Esophagus (tissue), 2 donors: ENCODE measurements around the gene FRZB. TPM values are rescaled to one million over a fixed set of nuclear protein-coding genes. Genes with fewer than 3 reads are reported as not detected.

Experiments used
- H3K27ac ChIP-seq, 2 donors: one replicate each; pipeline ENCODE4 v1.5.1; 2013; ENCODE audit warnings: low read depth in 2 of 2, mild to moderate bottlenecking in 2 of 2, inconsistent platforms in 1 of 2, low read length in 1 of 2, moderate library complexity in 1 of 2
- H3K27me3 ChIP-seq, 2 donors: one replicate each; pipeline ENCODE4 v1.6.1; 2013; ENCODE audit warnings: low read length in 2 of 2, control low read depth in 1 of 2, mild to moderate bottlenecking in 1 of 2; ENCODE audit not compliant: insufficient read depth in 2 of 2, control insufficient read depth in 1 of 2
- H3K36me3 ChIP-seq, 2 donors: one replicate each; pipeline ENCODE4 v1.6.1; 2013; ENCODE audit warnings: low read length in 1 of 2; ENCODE audit not compliant: control insufficient read depth in 2 of 2, insufficient read depth in 2 of 2
- H3K4me1 ChIP-seq, 2 donors: one replicate each; pipeline ENCODE4 v1.6.1; 2013; ENCODE audit warnings: low read length in 1 of 2; ENCODE audit not compliant: control insufficient read depth in 2 of 2, insufficient read depth in 2 of 2
- H3K4me3 ChIP-seq, 2 donors: one replicate each; pipeline ENCODE4 v1.5.1; 2013; ENCODE audit warnings: low read length in 2 of 2, mild to moderate bottlenecking in 2 of 2, low read depth in 1 of 2, moderate library complexity in 1 of 2
- H3K9me3 ChIP-seq, 2 donors: one replicate each; pipeline ENCODE4 v1.6.1; 2013; ENCODE audit warnings: mild to moderate bottlenecking in 2 of 2, low read depth in 1 of 2, low read length in 1 of 2, moderate library complexity in 1 of 2; ENCODE audit not compliant: control insufficient read depth in 2 of 2, insufficient read depth in 1 of 2
- WGBS, 2 donors: extraction: QIAGEN DNeasy Blood & Tissue Kit; methylation state at CpG; one replicate each; pipeline ENCODE4 v1.1.7; 2013; 5-methylcytosine and 5-hydroxymethylcytosine counted together
- polyA plus RNA-seq, 2 donors: library from polyadenylated mRNA; stranded (reverse); fragments of 200-250 nt; gene quantifications; one replicate each; pipeline ENCODE4 v1.2.3, GENCODE V29; 2013
- donor health status: healthy with polysubstance abuse.
- donor health status: Bipolar disorder and iron deficiency.

FRZB gene
- polyA plus RNA-seq, 2 donors, result 1.2 to 1.3 TPM

DNA sequence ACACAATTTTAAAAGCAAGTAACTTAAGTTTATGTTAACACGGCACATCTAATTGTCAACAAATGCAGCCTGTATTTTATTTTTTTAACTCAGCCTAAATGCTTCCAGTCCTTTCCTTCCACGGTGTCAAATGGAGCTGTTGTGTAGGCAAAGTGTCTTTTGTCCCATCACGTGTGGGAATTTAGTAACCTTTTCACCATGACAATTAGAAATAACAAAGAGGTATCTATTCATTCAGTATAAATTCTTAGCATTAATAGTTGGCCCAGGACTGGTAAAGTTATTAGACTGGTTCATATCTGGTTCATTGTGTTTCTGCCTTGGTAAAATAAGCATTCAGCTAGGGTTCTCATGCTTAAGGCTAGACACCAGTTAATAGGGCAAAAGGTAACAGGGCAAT lies 47.9 kb downstream of the FRZB start:
- 66 to 67% methylated on average over 3 of the region's 3 CpGs for WGBS, 2 donors
- no peaks in the 10 kb centered on the region for H3K9me3 ChIP-seq
- no peaks in the 10 kb centered on the region for H3K36me3 ChIP-seq
- no peaks in the 10 kb centered on the region for H3K27me3 ChIP-seq
- no peaks in the 10 kb centered on the region for H3K4me1 ChIP-seq
- H3K27ac ChIP-seq, result no peak overlapping the region
- no peak overlapping the region for H3K4me3 ChIP-seq

DNA sequence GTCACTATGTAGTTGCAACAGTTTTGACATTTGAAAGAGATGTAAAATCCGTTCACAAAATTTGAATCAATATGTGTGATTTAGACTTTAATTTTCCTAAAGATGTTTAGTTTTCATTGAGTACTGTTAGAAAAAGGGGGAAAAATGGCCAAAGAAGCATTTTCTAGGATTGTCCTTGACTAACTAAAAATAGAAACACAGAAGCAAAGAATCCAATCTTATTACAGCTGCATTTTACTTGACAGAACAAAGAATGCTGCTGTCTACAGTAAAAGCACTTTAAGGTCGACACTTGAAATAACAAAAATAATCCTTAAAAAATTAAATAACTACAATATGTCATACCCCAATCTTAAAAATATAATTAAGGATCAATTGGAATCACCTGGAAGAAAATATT lies 48.9 kb downstream of the FRZB start:
- H3K27me3 ChIP-seq, result no peaks in the 10 kb centered on the region
- 66 to 67% methylated on average over 2 of the region's 2 CpGs for WGBS, 2 donors

DNA sequence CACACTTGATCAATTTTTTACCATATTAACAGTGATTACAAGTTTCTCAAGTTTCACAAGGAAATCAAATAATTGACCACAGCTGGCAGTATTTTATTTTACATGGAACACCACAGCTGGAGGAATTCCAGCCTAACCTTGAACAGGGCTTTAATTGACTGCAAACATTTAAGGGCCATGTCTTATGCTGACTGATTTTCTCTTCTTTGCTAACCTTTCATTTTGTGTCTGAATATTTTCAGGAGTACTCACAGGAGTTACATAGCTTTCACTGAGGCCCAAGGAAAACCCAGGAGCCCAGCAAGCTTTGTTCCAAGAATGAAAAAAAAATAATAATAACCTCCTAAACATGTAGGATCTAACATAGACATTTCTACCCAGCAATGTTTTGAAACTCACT lies 49.6 kb downstream of the FRZB start:
- Histone ChIP-seq H3K27ac (no peak overlapping the region), H3K4me1 (no peaks in the 10 kb centered on the region), H3K9me3 (no peaks in the 10 kb centered on the region)

More for the DNA sequence above, 48.9 kb downstream of the FRZB start:
- Histone ChIP-seq H3K4me3 (no peak overlapping the region), H3K9me3 (no peaks in the 10 kb centered on the region), H3K36me3 (no peaks in the 10 kb centered on the region), H3K27ac (no peak overlapping the region), H3K4me1 (no peaks in the 10 kb centered on the region)

DNA sequence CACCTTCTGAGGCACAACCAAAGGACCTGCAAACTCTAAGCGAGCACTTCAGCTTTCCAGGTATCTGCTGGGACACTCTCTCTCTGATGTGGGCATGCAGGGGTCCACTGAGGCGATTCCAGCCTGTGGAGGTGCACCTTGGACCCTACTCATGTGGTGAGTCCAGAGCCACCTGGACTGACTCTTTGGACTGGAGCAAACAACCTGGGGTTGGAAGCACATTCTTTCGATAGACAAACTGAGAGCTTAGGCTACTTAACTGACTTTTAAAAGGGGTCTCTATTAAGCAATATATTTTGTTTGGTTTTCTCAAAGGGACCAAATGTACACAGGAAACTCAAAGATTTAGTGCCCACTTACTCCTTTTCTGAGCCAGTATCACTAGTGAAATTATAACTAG lies 51.6 kb downstream of the FRZB start:
- Histone ChIP-seq H3K4me1 (no peaks in the 10 kb centered on the region), H3K9me3 (no peaks in the 10 kb centered on the region)
- 85 to 89% methylated on average over 3 of the region's 3 CpGs for WGBS, 2 donors

More for the DNA sequence above, 49.6 kb downstream of the FRZB start:
- H3K4me3 ChIP-seq, result no peak overlapping the region
- H3K27me3 ChIP-seq, result no peaks in the 10 kb centered on the region
- no peaks in the 10 kb centered on the region for H3K36me3 ChIP-seq

DNA sequence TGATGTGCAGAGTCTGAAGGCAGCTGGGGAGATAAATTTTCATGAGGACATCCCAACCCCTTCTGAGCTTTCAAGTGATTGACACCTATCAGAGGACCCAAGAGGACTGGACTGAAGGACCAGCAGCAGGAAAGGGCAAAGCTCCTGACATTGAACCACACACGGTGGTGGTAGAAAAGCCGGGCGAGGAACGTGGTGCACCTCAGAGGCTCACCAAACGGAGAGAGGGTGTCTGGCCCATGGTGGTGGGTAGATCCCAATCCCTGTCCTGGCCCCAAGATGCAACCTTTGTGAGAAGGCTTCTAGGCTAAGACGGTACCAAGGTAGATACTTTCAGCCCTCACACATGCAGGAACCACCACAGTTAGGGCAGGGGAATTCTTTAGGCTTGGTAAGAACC lies 52.1 kb downstream of the FRZB start:
- no peak overlapping the region for H3K4me3 ChIP-seq
- 79 to 84% methylated on average over 6 of the region's 6 CpGs for whole genome bisulfite sequencing, 2 donors
- H3K27me3 ChIP-seq, result no peaks in the 10 kb centered on the region
- H3K36me3 ChIP-seq, result no peaks in the 10 kb centered on the region
- H3K27ac ChIP-seq, result no peak overlapping the region
- H3K9me3 ChIP-seq, result no peaks in the 10 kb centered on the region
- no peaks in the 10 kb centered on the region for H3K4me1 ChIP-seq

More for the DNA sequence above, 51.6 kb downstream of the FRZB start:
- Histone ChIP-seq H3K27me3 (no peaks in the 10 kb centered on the region), H3K4me3 (no peak overlapping the region), H3K36me3 (no peaks in the 10 kb centered on the region), H3K27ac (no peak overlapping the region)

DNA sequence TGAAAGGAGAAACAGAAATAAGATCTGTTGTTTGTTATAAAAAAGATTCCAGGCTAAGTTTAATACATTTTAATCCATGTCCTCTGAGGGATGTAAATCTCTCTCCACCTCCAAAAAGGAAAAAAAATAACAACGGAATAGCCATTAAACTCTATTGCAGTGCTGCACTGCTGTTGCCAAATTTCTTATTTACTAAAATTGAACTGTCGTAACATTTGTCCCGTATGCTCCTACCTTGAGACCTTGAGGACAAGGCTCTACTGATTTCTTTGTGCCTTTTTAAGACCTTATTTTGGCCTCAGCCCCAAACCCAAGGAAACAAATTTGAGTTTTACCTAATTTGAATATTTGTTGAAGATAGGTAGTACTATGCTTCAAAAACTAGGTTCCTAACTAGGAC lies 56.4 kb downstream of the FRZB start:
- 84 to 91% methylated on average over 3 of the region's 3 CpGs for WGBS, 2 donors
- H3K27ac ChIP-seq, result no peak overlapping the region
- no peak overlapping the region for H3K4me3 ChIP-seq
- H3K36me3 ChIP-seq, result no peaks in the 10 kb centered on the region
- H3K4me1 ChIP-seq, result no peaks in the 10 kb centered on the region
- H3K9me3 ChIP-seq, result no peaks in the 10 kb centered on the region
- H3K27me3 ChIP-seq, result no peaks in the 10 kb centered on the region

DNA sequence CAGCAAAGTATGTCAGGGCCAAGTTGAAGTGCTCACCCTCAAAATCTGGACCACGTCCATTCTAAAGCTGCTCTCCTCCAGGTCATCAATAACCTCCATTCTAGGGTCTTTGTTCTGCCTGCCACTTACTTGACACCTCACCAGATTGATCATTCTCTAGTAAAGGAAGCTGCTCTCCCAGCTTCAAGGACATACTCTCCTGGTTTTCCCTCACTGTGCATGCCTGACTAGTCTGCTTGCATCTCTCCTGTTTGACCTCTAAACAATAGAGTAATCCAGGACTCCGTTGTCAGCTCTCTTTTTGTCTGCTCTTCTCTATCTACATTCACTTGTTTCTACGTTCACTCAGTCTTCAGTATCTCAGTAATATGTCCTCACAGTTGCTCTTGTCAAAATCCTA lies 59.1 kb downstream of the FRZB start:
- WGBS, 2 donors, result 61 to 67% methylated on average over 3 of the region's 3 CpGs
- no peaks in the 10 kb centered on the region for H3K9me3 ChIP-seq

GRCh38 chr2:182804128-182804527 lies 62.3 kb downstream of the FRZB start:
- H3K4me1 ChIP-seq, result no peaks in the 10 kb centered on the region
- no peaks in the 10 kb centered on the region for H3K36me3 ChIP-seq
- H3K9me3 ChIP-seq, result no peaks in the 10 kb centered on the region
- H3K4me3 ChIP-seq, result no peak overlapping the region
- 75 to 81% methylated on average over 5 of the region's 5 CpGs for WGBS, 2 donors
- H3K27me3 ChIP-seq, result no peaks in the 10 kb centered on the region
- H3K27ac ChIP-seq, result no peak overlapping the region

More for the DNA sequence above, 59.1 kb downstream of the FRZB start:
- Histone ChIP-seq H3K4me3 (no peak overlapping the region), H3K27ac (no peak overlapping the region), H3K36me3 (no peaks in the 10 kb centered on the region), H3K27me3 (no peaks in the 10 kb centered on the region), H3K4me1 (no peaks in the 10 kb centered on the region)

DNA sequence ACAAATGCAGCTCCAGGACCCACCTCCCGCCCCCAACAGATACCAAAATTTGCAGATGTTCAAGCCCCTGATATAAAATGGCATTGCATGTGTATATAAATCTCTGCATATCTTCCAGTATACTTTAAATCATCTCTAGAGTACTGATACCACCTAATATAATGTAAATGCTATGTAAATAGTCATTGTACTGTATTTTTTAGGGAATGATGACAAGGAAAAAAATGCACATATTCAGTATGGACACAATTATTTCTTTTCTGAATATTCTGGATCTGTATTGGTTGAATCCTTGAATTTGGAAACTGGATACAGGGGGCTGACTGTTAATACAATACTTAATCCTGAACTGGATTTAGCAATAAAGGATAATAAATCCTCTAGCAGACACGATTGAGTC lies 67.7 kb downstream of the FRZB start:
- Histone ChIP-seq H3K36me3 (no peaks in the 10 kb centered on the region), H3K4me3 (no peak overlapping the region), H3K9me3 (no peaks in the 10 kb centered on the region), H3K27me3 (no peaks in the 10 kb centered on the region), H3K4me1 (no peaks in the 10 kb centered on the region), H3K27ac (no peak overlapping the region)
- 69 to 74% methylated on average over 2 of the region's 2 CpGs for WGBS, 2 donors

- no peak overlapping the region for H3K27ac ChIP-seq
- no peaks in the 10 kb centered on the region for H3K9me3 ChIP-seq
- no peaks in the 10 kb centered on the region for H3K4me1 ChIP-seq
- H3K36me3 ChIP-seq, result no peaks in the 10 kb centered on the region
- WGBS, 2 donors, result 83 to 86% methylated on average over 2 of the region's 2 CpGs
- no peaks in the 10 kb centered on the region for H3K27me3 ChIP-seq
- no peak overlapping the region for H3K4me3 ChIP-seq
Observed at GRCh38 chr2:182792441-182792840, 74.0 kb downstream of the FRZB start.
